ENCODE results near the gene PDIK1L. TPM values are rescaled to one million over a fixed set of nuclear protein-coding genes. Genes with fewer than 3 reads are reported as not detected.

The PDIK1L gene
- total RNA-seq, 1 donor from 2014 or later, result 22.8 TPM

DNA sequence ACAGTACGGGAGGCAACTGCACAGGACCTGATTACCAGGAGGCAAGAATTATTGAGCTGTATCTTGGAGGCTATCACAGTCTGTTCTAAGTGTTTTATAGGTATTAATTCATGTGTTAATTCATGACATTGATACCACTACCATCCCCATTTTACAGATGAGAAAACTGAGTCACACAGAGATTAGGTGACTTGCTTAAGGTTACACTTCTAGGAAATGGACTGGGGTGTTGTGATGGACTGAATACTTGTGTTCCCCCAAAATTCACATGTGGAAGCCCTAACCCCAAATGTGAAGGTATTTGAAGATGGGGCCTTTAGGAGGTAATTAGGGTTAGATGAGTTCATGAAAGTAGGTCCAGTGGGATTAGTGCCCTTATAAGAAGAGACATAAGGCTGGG is 34.1 kb upstream of the PDIK1L start:
- H3K36me3 Mint-ChIP-seq (ENCODE audit: low read depth), result no peaks in the 10 kb centered on the region
- TF ChIP-seq, protein P1, sequence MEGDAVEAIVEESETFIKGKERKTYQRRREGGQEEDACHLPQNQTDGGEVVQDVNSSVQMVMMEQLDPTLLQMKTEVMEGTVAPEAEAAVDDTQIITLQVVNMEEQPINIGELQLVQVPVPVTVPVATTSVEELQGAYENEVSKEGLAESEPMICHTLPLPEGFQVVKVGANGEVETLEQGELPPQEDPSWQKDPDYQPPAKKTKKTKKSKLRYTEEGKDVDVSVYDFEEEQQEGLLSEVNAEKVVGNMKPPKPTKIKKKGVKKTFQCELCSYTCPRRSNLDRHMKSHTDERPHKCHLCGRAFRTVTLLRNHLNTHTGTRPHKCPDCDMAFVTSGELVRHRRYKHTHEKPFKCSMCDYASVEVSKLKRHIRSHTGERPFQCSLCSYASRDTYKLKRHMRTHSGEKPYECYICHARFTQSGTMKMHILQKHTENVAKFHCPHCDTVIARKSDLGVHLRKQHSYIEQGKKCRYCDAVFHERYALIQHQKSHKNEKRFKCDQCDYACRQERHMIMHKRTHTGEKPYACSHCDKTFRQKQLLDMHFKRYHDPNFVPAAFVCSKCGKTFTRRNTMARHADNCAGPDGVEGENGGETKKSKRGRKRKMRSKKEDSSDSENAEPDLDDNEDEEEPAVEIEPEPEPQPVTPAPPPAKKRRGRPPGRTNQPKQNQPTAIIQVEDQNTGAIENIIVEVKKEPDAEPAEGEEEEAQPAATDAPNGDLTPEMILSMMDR (conservative IDR thresholded peaks at IDR 0.05), result no peak
- peaks cover 13% of the 10 kb centered on the region for H3K4me1 Mint-ChIP-seq
- no peak for DNase-seq (ENCODE audit: low read depth, low spot score)
- H3K27ac Mint-ChIP-seq (ENCODE audit: unreplicated experiment), result no peak overlapping the region
- no peak overlapping the region for H3K4me3 Mint-ChIP-seq
- H3K27me3 Mint-ChIP-seq (ENCODE audit: low read depth), result peaks cover under 1% of the 10 kb centered on the region
- no peaks in the 10 kb centered on the region for H3K9me3 Mint-ChIP-seq

DNA sequence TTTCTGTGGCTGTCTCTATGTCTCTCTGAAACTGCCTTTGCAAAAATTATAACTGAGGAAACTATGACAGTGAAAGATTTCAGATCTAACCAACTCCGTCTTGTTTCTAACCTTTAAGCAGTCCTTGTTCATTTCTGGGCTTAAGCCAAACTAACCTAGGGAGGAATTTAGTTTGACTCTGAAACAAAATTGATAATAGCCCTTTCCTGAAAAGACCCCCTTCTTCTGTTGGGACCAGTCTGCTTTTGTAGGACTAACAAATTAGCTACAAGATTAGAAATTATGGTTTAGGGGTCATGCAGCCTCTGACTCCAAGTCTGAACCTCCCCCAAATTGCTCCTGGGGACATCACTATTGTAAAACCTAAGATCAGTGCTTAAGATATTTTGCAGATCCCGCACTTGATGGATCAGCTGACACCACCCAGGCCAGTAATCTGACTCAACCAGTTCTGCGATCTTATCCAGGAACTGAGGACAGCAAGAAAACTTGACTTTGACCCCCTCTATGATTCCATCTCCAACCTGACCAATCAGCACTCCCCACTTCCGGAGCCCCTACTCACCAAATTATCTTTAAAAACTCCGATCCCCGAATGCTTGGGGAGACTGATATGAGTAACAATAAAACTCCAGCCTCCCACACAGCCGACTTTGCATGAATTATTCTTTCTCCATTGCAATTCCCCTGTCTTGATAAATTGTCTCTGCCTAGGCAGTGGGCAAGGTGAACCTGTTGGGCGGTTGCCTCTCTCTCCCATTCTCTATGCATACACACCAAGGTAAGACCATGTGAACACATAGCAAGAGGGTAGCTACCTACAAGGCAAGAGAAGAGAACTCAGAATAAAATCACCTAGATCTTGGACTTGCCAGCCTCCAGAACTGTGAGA is 33.1 kb upstream of the PDIK1L start:
- Mint-ChIP-seq H3K4me1 (peaks cover 13% of the 10 kb centered on the region), H3K9me3 (no peaks in the 10 kb centered on the region), H3K36me3 (ENCODE audit: low read depth) (no peaks in the 10 kb centered on the region), H3K27me3 (ENCODE audit: low read depth) (peaks cover 4% of the 10 kb centered on the region), H3K4me3 (no peak overlapping the region), H3K27ac (ENCODE audit: unreplicated experiment) (no peak overlapping the region)
- TF ChIP-seq, protein P1 (conservative IDR thresholded peaks at IDR 0.05), result no peak
- DNase-seq (ENCODE audit: low read depth, low spot score), result no peak

DNA sequence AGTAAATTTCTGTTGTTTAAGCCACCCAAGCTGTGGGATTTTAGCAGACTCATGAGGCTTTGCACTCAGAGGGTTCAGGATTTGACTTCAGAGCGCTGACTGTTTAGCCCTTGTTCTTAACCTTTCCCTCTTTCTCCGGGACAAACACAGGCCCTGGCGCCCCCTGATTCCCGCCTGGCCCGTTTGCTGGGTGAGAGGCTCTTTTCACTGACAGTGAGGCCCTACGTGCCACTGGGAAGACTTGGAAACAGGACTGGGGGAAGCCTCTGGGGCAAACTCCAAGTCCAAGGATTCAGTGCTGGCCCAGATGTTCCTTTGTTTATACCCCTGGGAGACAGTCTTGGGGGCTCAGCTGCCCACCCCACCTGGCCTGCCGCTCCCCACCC is 32.5 kb upstream of the PDIK1L start:
- no peak overlapping the region for H3K4me3 Mint-ChIP-seq
- TF ChIP-seq, protein P1 (conservative IDR thresholded peaks at IDR 0.05), result no peak
- peaks cover 13% of the 10 kb centered on the region for H3K4me1 Mint-ChIP-seq

DNA sequence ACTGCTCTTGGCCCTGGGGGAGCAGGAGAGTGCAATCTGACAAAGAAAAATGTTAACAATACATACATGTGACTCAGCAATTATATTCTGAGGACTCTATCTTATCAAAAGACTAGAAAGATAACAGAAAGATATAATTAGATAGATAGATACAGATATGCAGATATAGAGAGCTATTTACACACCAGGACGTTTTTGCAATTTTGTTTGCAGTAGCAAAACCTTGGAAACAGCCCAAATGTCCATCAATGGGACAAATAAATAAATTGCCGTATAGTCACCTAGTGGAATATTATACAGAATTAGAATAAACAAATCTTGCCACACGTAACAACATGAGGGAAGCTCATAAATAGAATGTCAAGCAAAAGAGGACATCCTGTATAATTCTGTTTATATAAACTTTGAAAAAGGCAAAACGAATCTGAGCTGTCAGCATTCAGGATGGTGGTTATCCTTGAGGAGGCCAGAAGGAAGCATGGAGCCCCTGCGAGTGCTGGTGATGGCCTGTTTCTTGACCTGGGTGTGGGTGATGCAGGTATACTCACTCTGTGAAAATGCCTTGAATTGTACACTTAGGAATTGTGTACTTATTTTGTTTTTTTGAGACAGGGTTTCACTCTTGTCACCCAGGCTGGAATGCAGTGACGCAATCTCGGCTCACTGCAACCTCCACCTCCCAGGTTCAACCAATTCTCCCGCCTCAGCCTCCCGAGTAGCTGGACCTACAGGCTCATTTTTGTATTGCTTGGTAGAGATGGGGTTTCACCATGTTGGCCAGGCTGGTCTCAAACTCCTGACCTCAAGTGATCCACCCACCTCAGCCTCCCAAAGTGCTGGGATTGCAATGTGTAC is 31.4 kb upstream of the PDIK1L start:
- no peak for DNase-seq (ENCODE audit: low read depth, low spot score)
- no peaks in the 10 kb centered on the region for H3K36me3 Mint-ChIP-seq (ENCODE audit: low read depth)
- H3K4me1 Mint-ChIP-seq, result peaks cover 13% of the 10 kb centered on the region
- peaks cover 17% of the 10 kb centered on the region for H3K27me3 Mint-ChIP-seq (ENCODE audit: low read depth)
- H3K4me3 Mint-ChIP-seq, result no peak overlapping the region
- no peaks in the 10 kb centered on the region for H3K9me3 Mint-ChIP-seq
- TF ChIP-seq, protein P1 (conservative IDR thresholded peaks at IDR 0.05), result no peak
- no peak overlapping the region for H3K27ac Mint-ChIP-seq (ENCODE audit: unreplicated experiment)

More for the DNA sequence above, 32.5 kb upstream of the PDIK1L start:
- Mint-ChIP-seq H3K27ac (ENCODE audit: unreplicated experiment) (peak overlapping the region; percentile 32), H3K27me3 (ENCODE audit: low read depth) (peaks cover 9% of the 10 kb centered on the region), H3K36me3 (ENCODE audit: low read depth) (no peaks in the 10 kb centered on the region), H3K9me3 (no peaks in the 10 kb centered on the region)
- DNase-seq (ENCODE audit: low read depth, low spot score), result no peak

DNA sequence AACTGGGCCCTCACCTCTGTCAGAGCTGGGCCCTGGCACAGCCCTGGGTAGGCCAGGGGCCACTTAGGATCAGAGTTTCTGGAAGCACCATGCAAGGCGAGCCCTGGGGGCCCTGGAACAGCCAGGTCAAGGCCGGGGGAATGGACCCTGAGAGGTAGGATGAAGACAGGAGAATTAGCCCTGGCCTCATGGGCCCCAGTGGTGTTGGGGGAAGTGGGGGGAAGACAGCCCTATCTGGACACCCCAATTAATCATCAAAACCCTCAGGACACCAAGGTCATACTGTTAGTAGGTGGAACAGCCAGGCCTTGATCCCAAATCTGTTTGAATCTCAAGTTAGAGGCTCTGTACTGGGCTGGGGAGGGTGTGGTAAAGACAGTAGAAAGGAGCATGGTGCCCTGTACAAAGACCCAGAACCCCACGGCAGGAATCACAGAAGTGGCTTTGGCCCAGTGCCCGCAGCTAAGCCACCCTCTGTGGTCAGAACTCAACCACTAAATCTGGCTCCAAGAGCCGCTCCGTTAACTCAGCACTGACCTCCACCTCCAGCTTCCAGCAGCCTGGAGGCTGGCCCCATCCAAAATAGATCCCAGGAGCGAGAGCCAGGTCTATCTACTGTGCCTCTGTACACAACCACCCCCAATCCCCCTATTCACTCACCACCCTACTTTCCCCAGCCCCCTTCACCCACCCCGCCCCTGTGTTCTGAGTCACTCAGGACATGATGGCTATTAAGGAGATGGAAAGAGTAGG is 30.2 kb upstream of the PDIK1L start:
- Mint-ChIP-seq H3K27me3 (ENCODE audit: low read depth) (peaks cover 21% of the 10 kb centered on the region), H3K36me3 (ENCODE audit: low read depth) (no peaks in the 10 kb centered on the region), H3K9me3 (no peaks in the 10 kb centered on the region), H3K4me3 (no peak overlapping the region), H3K27ac (ENCODE audit: unreplicated experiment) (peak overlapping the region; percentile 62), H3K4me1 (peaks cover 13% of the 10 kb centered on the region)
- TF ChIP-seq, protein P1 (conservative IDR thresholded peaks at IDR 0.05), result no peak
- no peak for DNase-seq (ENCODE audit: low read depth, low spot score)

Data from neural crest cell (in vitro differentiated cells).